ENCODE data around the gene ADCK1. TPM values are rescaled to one million over a fixed set of nuclear protein-coding genes. Genes with fewer than 3 reads are reported as not detected.

Gene ADCK1
- polyA plus RNA-seq, 1 donor from 2014 or later: 13.6 TPM

GRCh38 chr14:77830692-77831091 lies 30.8 kb downstream of the ADCK1 start:
- H4K20me1 ChIP-seq (ENCODE audit: insufficient read depth): no peaks in the 10 kb centered on the region
- no peaks in the 10 kb centered on the region for H3K79me2 ChIP-seq (replicated peaks; ENCODE audit: insufficient read depth, low read length)
- no peak overlapping the region for H3K27ac ChIP-seq (ENCODE audit: low read length)
- H2AFZ ChIP-seq (ENCODE audit: low read depth, low read length): no peak overlapping the region
- no peaks in the 10 kb centered on the region for H3F3A ChIP-seq (ENCODE audit: insufficient read depth, low read length, poor library complexity, severe bottlenecking)
- no peaks in the 10 kb centered on the region for H3K9me2 ChIP-seq (ENCODE audit: insufficient read depth, low read length)
- no peak for TF ChIP-seq CTCF (IDR thresholded peaks at IDR 0.05; ENCODE audit: poor library complexity, severe bottlenecking)
- TF ChIP-seq RAD21 (conservative IDR thresholded peaks at IDR 0.05): no peak
- no peak for TF ChIP-seq TAF1 (IDR thresholded peaks at IDR 0.05; ENCODE audit: low read depth)
- TF ChIP-seq MXI1 (conservative IDR thresholded peaks at IDR 0.05; ENCODE audit: poor library complexity, severe bottlenecking): no peak
- TF ChIP-seq POLR2AphosphoS5 (IDR thresholded peaks at IDR 0.05): no peak
- no peak overlapping the region for H3K4me2 ChIP-seq (ENCODE audit: low read length)
- no peaks in the 10 kb centered on the region for H3K9me3 ChIP-seq (ENCODE audit: low read length)
- no peaks in the 10 kb centered on the region for H3K36me3 ChIP-seq (ENCODE audit: insufficient read depth, low read length)
- no peak overlapping the region for H3K4me3 ChIP-seq (ENCODE audit: low read length)
- no peak overlapping the region for H3K9ac ChIP-seq (ENCODE audit: low read length)
- no peaks in the 10 kb centered on the region for H3K27me3 ChIP-seq (ENCODE audit: insufficient read depth, low read depth, low read length)

GRCh38 chr14:77832297-77832696 lies 32.4 kb downstream of the ADCK1 start:
- H3K9me2 ChIP-seq (ENCODE audit: insufficient read depth, low read length): no peaks in the 10 kb centered on the region
- H2AFZ ChIP-seq (ENCODE audit: low read depth, low read length): no peak overlapping the region
- no peaks in the 10 kb centered on the region for H3K79me2 ChIP-seq (replicated peaks; ENCODE audit: insufficient read depth, low read length)
- no peak overlapping the region for H3K4me2 ChIP-seq (ENCODE audit: low read length)
- no peak overlapping the region for H3K4me3 ChIP-seq (ENCODE audit: low read length)
- no peak for TF ChIP-seq CTCF (IDR thresholded peaks at IDR 0.05; ENCODE audit: poor library complexity, severe bottlenecking)
- no peak for TF ChIP-seq REST (IDR thresholded peaks at IDR 0.05; ENCODE audit: borderline replicate concordance)
- no peak for TF ChIP-seq RAD21 (conservative IDR thresholded peaks at IDR 0.05)
- no peak for TF ChIP-seq MXI1 (conservative IDR thresholded peaks at IDR 0.05; ENCODE audit: poor library complexity, severe bottlenecking)
- TF ChIP-seq EP300 (conservative IDR thresholded peaks at IDR 0.05; ENCODE audit: poor library complexity, severe bottlenecking): no peak
- no peak for TF ChIP-seq SMC3 (conservative IDR thresholded peaks at IDR 0.05; ENCODE audit: poor library complexity)
- no peak for TF ChIP-seq POLR2AphosphoS5 (IDR thresholded peaks at IDR 0.05)
- TF ChIP-seq TAF1 (IDR thresholded peaks at IDR 0.05; ENCODE audit: low read depth): no peak
- no peak for TF ChIP-seq EZH2 (IDR thresholded peaks at IDR 0.05; ENCODE audit: borderline replicate concordance, insufficient read depth, low read length, poor library complexity, severe bottlenecking)
- H3F3A ChIP-seq (ENCODE audit: insufficient read depth, low read length, poor library complexity, severe bottlenecking): no peaks in the 10 kb centered on the region
- no peaks in the 10 kb centered on the region for H3K36me3 ChIP-seq (ENCODE audit: insufficient read depth, low read length)
- no peaks in the 10 kb centered on the region for H3K9me3 ChIP-seq (ENCODE audit: low read length)
- H4K20me1 ChIP-seq (ENCODE audit: insufficient read depth): no peaks in the 10 kb centered on the region
- no peak overlapping the region for H3K27ac ChIP-seq (ENCODE audit: low read length)
- no peak overlapping the region for H3K9ac ChIP-seq (ENCODE audit: low read length)
- no peaks in the 10 kb centered on the region for H3K27me3 ChIP-seq (ENCODE audit: insufficient read depth, low read depth, low read length)

All from neural cell (in vitro differentiated cells).